Stimulated activated CD8-positive, alpha-beta memory T cell treated with anti-CD3 and anti-CD28 coated beads, Interleukin-15, amount 100 ng/mL, for 4 hours (primary cell): ENCODE data around the gene OR7C2.
"Not testable (repeated sequence)": the region's sequence is repeated elsewhere in the genome, so short reads cannot be mapped to it uniquely, and the experiment has no call there.

Source experiments
- DNase-seq, 2 donors: peaks; one replicate each; pipeline ENCODE4 v3.0.0-alpha.2; 2020; ENCODE audit warnings: low read depth in 2 of 2

The OR7C2 gene

DNA sequence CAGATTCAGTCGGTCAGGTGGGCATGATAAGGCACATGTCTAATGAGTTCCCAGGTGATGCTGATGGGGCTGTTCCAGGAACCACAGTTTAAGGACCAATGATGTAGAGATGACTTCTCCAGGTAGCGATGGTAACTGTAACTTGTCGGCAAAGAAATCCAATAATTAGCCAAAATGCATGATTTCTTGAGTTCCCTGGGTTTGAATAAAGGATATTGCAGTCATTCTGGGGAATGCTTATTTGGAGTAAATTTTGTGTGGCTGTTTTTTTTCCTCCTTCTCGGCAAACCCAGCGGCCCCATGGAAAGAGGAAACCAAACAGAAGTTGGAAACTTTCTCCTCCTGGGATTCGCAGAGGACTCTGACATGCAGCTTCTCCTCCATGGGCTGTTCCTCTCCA, at the start of gene OR7C2:
OR7C2 (plus strand) TSS at position 301 of the 400 bp plus-strand sequence; CDS start at position 301, 0 bp downstream.
- DNase-seq: no peak

GRCh38 chr19:14901675-14902260, 39.5 kb upstream of the OR7C2 start:
- no peak for DNase-seq

DNA sequence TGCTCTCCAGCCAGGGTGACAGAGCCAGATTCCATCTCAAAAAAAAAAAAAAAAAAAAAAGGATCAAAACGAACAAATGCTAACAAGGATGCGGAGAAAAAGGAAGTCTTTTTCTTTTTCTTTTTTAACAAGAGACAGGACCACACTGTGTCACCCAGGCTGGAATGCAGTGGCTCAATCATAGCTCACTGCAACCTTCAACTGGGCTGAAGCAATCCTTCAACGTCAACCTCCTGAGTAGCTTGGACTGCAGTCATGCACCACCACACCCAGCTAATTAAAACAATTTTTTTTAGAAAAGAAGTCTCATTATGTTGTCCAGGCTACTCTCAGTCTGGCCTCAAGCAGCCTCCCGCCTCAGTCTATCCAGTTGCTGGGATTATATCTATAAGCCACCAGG, 34.6 kb upstream of the OR7C2 start:
- DNase-seq: no peak

DNA sequence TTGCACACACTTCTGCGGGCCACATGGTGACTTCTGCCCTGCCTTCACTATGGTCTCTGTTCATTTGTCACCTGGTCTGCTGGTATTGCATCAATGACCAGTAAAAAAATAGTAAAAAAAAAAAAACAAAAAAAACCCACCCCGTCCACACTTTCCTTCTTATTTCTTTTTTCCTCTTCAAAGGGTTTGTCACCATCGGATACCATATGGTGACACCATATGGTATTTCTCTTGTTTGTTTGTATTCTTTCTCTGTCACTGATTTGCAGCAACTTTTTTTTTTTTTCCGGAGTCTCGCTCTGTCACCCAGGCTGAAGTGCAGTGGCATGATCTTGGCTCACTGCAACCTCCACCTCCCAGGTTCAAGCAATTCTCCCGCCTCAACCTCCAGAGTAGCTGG, 26.2 kb upstream of the OR7C2 start:
- DNase-seq: no peak

DNA sequence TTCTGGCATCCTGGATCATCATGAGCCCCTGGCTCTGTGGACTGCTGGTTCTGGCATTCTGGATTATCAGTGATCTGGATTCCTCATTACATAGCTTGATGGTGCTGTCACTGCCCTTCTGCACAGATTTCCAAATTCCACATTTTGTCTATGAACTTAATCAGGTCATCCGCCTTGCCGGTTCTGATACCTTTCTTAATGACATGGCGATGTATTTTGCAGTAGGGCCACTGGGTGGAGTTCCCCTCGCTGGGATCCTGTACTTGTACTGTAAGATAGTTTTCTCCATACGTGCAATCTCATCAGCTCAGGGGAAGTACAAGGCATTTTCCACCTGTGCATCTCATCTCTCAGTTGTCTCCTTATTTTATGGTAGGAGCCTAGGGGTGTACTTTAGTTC, 24.4 kb upstream of the OR7C2 start:
- no peak for DNase-seq

- no peak for DNase-seq
Measured at GRCh38 chr19:14933506-14933905, 7.8 kb upstream of the OR7C2 start.

- DNase-seq: no peak
Measured at GRCh38 chr19:14940266-14940665, 1.0 kb upstream of the OR7C2 start.

GRCh38 chr19:14943601-14944000, 2.3 kb downstream of the OR7C2 start:
- no peak for DNase-seq

- no peak for DNase-seq
Measured at GRCh38 chr19:14944456-14944855, 3.2 kb downstream of the OR7C2 start.

- not testable (repeated sequence) for DNase-seq
Measured at GRCh38 chr19:14949413-14949812, 8.1 kb downstream of the OR7C2 start.

DNA sequence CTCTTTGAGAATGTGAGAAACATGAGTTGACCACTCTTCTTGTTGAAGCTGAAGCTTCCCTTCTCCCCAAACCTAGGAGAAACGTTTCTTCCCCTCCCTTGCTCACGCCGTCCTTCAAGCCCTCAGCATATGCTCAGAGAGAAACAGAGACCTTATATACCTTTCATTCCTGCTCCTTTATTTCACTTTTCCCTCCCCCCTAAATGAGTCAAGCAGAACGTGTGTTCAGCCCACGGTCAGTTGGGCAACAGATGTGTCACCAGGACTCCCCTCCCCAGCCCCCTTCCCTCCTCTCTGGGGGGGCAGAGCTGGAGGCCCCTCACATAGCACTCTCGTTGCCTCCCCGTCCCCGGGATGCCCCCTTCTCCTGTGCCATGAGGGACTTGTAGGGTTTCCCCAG, 8.6 kb downstream of the OR7C2 start:
- DNase-seq: no peak

GRCh38 chr19:14950421-14950820, 9.1 kb downstream of the OR7C2 start:
- no peak for DNase-seq

- no peak for DNase-seq
Measured at GRCh38 chr19:14952767-14953166, 11.5 kb downstream of the OR7C2 start.

GRCh38 chr19:14954071-14954655, 12.9 kb downstream of the OR7C2 start:
- DNase-seq: no peak

- DNase-seq: no peak
Measured at GRCh38 chr19:14957464-14957863, 16.2 kb downstream of the OR7C2 start.

DNA sequence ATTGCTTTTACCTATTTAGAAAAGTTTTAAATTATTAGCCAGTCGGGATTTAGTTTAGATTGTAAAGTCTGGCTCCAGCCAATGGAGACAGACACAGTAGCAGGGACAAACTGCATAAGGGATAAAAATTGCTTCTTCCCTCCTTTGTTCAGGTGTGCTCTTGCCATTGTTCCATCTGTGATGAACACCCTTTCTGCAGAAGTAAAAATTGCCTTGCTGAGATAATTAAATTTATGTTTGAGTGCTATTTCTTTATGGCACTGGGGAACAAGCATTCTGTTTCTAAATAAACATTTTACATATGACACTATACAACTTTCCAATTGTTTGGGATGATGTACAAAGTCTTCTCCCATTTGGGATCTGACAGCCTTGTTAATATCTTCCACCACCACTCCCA, 18.0 kb downstream of the OR7C2 start:
- no peak for DNase-seq

GRCh38 chr19:14961956-14962685, 20.8 kb downstream of the OR7C2 start:
- DNase-seq: no peak

- no peak for DNase-seq
Measured at GRCh38 chr19:14968247-14968646, 27.0 kb downstream of the OR7C2 start.

GRCh38 chr19:14971474-14971873, 30.2 kb downstream of the OR7C2 start:
- DNase-seq: no peak

- DNase-seq: no peak
Measured at GRCh38 chr19:14972676-14973075, 31.4 kb downstream of the OR7C2 start.

DNA sequence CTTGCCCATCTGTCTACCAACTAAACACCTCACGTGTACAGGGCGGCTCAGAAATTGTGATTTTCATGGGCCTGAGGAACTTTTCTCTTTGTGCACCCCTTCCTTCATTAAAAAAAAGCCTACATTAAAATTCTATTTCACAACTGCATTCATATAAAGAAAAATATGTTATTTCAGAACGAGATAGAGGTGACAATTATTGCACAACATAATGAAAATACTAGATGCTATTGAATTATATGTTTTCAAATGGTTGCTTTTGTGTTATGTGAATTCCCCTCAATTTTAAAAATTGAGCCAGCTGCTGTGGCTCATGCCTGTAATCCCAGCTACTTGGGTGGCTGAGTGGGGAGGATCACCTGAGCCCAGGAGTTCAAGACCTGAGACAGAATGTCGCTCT, 33.2 kb downstream of the OR7C2 start:
- no peak for DNase-seq

DNA sequence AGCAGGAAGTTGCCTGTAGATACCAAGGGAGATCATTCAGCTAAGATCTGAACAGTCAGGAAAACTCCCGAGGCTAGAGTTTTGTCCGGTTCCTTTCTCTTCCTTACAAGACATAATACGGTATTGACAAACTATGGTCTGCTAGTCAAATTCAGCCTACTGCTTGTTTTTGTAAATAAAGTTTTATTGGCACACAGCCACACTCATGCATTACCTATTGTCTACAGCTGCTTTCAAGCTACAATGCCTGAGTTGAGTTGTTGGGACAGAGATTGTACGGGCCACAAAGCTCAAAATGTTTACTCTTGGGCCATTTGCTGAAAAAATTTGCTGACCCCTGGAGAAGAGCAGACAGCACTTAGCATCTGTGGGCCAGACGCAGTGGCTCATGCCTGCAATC, 35.8 kb downstream of the OR7C2 start:
- DNase-seq: no peak

DNA sequence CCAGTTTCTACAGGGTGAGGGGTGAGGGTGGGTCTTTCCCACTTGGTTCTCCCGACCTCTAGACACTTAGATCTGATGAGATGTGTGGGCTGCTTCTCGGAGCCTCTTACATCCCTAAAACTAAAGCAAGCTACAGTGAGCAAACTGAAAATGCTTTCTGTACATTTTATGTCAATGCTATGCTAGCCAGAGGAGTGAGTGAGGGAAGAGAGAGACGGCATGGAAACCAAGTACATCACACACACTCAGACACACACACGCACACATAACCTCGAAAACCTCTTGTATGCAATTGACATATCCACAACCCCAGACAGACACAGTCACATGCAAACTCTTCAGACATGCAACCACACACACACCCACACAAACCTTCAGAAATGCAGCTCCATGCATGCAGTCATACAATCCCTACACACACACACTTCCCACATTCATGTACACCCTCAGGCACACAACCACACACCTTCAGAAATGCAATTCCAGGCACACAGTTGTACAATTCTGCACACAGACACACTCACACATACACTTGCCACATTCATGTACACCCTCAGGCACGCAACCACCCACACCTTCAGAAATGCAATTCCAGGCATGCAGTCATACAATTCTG, 37.0 kb downstream of the OR7C2 start:
- DNase-seq: no peak
